ENCODE results near the gene SCAMP2. TPM values are rescaled to one million over a fixed set of nuclear protein-coding genes. Genes with fewer than 3 reads are reported as not detected.

Gene SCAMP2
- total RNA-seq, 2 experiments from 2014 or later, result 57.8 to 58.9 TPM

DNA sequence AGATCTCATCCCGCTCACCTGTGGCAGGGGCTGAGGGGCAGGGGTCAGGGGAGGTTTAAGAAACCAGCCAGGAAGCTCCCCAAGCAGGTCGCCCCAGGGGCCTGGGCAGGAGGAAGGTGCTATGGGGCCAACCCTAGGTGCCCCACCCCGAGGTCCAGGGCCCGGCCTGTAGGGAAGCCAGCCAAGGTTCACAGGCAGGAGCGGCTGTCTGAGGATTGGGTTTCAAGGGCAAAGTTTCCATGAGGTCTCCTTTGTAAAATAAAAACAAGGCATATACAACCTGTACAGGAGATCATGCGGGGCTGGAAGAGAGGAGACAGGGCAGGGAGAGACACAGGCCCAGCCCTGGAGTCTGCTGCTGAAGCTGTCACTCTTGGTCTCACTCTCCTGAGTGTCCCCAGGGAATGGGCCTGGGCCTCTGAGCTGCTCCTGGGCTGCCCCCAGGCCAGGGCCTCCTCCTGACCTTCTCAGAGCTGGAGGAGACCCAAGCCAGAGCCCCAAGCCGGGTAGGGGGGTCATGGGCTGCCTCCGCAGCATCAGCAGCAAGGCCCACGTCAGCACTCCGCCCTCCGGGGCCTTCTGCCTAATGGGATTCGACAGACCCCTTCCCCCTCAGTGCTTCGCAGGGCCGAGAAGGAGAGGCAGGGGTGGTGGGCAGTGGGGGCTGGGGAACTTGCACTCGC lies 41.2 kb downstream of the SCAMP2 start:
- Mint-ChIP-seq H3K36me3 (ENCODE audit: low read depth) (no peaks in the 10 kb centered on the region), H3K27ac (no peak overlapping the region), H3K27me3 (peaks cover 14% of the 10 kb centered on the region), H3K9me3 (no peaks in the 10 kb centered on the region), H3K4me3 (no peak overlapping the region), H3K4me1 (ENCODE audit: low read depth) (peaks cover 4% of the 10 kb centered on the region)
- no peak for DNase-seq
- intact Hi-C loops (cut with micrococcal nuclease), result no loop called here
- ChIA-PET CTCF (interaction anchor here (1.4 kb wide), 1 partner anchor 54 kb away, joined by 3 read pairs; no protein-coding TSS in a partner anchor), POLR2A (interaction anchor here (0.5 to 2.3 kb wide), 3 partner anchors 10 to 74 kb away, joined by 3 to 12 read pairs (median 3); partner anchors contain the start of gene ULK3)
- no peak for ATAC-seq
- TF ChIP-seq CTCF (IDR thresholded peaks at IDR 0.05), result no peak

GRCh38 chr15:74830868-74831267 lies 42.3 kb downstream of the SCAMP2 start:
- ChIA-PET POLR2A (interaction anchor here (2.3 kb wide), 1 partner anchor 11 kb away, joined by 12 read pairs; the partner anchor contains the start of gene ULK3), CTCF (interaction anchor here (0.8 to 2.6 kb wide), 4 partner anchors 37 to 71 kb away, joined by 3 to 16 read pairs (median 4); no protein-coding TSS in a partner anchor)
- ATAC-seq, result no peak
- H3K27ac Mint-ChIP-seq, result no peak overlapping the region
- no peaks in the 10 kb centered on the region for H3K9me3 Mint-ChIP-seq
- peaks cover 4% of the 10 kb centered on the region for H3K4me1 Mint-ChIP-seq (ENCODE audit: low read depth)
- H3K4me3 Mint-ChIP-seq, result no peak overlapping the region
- H3K27me3 Mint-ChIP-seq, result peaks cover 19% of the 10 kb centered on the region
- no peaks in the 10 kb centered on the region for H3K36me3 Mint-ChIP-seq (ENCODE audit: low read depth)
- no peak for TF ChIP-seq CTCF (IDR thresholded peaks at IDR 0.05)
- intact Hi-C loops (cut with micrococcal nuclease), result no loop called here
- no peak for DNase-seq

- POLR2A ChIA-PET, result interaction anchor here (0.8 to 2.3 kb wide), 2 partner anchors 12 to 43 kb away, joined by 3 to 12 read pairs; partner anchors contain the start of gene ULK3
Measured at GRCh38 chr15:74829991-74830390, 43.2 kb downstream of the SCAMP2 start.

GRCh38 chr15:74829486-74829885 lies 43.7 kb downstream of the SCAMP2 start:
- no peak for TF ChIP-seq CTCF (IDR thresholded peaks at IDR 0.05)
- Mint-ChIP-seq H3K4me3 (no peak overlapping the region), H3K27ac (no peak overlapping the region), H3K27me3 (peaks cover 23% of the 10 kb centered on the region), H3K9me3 (no peaks in the 10 kb centered on the region), H3K36me3 (ENCODE audit: low read depth) (no peaks in the 10 kb centered on the region), H3K4me1 (ENCODE audit: low read depth) (peaks cover 4% of the 10 kb centered on the region)
- ATAC-seq, result peak; percentile 66
- POLR2A ChIA-PET, result interaction anchor here (0.7 to 1.4 kb wide), 3 partner anchors 20 to 74 kb away, joined by 3 to 6 read pairs (median 4); no protein-coding TSS in a partner anchor
- CTCF ChIA-PET, result interaction anchor here (1.0 to 2.6 kb wide), 4 partner anchors 8 to 194 kb away, joined by 3 to 16 read pairs (median 4); no protein-coding TSS in a partner anchor
- intact Hi-C loops (cut with micrococcal nuclease), result no loop called here
- no peak for DNase-seq

More at GRCh38 chr15:74829991-74830390, 43.2 kb downstream of the SCAMP2 start:
- CTCF ChIA-PET, result interaction anchor here (1.4 to 2.6 kb wide), 2 partner anchors 58 to 72 kb away, joined by 4 to 16 read pairs; no protein-coding TSS in a partner anchor
- intact Hi-C loops (cut with micrococcal nuclease), result no loop called here
- no peaks in the 10 kb centered on the region for H3K36me3 Mint-ChIP-seq (ENCODE audit: low read depth)
- H3K9me3 Mint-ChIP-seq, result no peaks in the 10 kb centered on the region
- ATAC-seq (no peak), DNase-seq (no peak)
- peaks cover 4% of the 10 kb centered on the region for H3K4me1 Mint-ChIP-seq (ENCODE audit: low read depth)
- TF ChIP-seq CTCF (IDR thresholded peaks at IDR 0.05), result no peak
- peaks cover 23% of the 10 kb centered on the region for H3K27me3 Mint-ChIP-seq
- no peak overlapping the region for H3K4me3 Mint-ChIP-seq
- H3K27ac Mint-ChIP-seq, result no peak overlapping the region

DNA sequence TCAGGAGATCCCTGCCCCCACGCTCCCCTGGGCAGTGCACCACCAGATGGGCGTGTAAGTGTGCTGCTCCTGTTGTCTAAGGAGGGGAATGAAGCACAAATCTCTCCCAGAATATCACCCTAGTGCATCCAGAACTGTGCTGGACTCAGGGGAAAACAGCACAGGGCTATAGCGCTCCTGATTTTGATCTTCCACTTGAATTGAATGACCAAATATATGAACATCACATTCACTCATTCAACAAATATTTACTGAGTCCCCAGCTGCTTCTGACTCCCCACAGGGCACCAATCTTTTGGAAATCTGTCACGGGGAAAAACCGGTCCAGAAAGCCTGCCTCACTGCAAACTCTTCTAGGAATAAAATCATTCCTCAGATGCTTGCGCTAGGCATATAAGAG lies 44.3 kb downstream of the SCAMP2 start:
- ATAC-seq (no peak), DNase-seq (no peak)
- peaks cover 4% of the 10 kb centered on the region for H3K4me1 Mint-ChIP-seq (ENCODE audit: low read depth)
- no peaks in the 10 kb centered on the region for H3K36me3 Mint-ChIP-seq (ENCODE audit: low read depth)
- H3K27me3 Mint-ChIP-seq, result peaks cover 23% of the 10 kb centered on the region
- POLR2A ChIA-PET, result interaction anchor here (1.4 kb wide), 1 partner anchor 19 kb away, joined by 4 read pairs; no protein-coding TSS in a partner anchor
- no peak overlapping the region for H3K27ac Mint-ChIP-seq
- CTCF ChIA-PET, result interaction anchor here (1.0 to 2.6 kb wide), 4 partner anchors 9 to 194 kb away, joined by 3 to 16 read pairs (median 4); no protein-coding TSS in a partner anchor
- no peaks in the 10 kb centered on the region for H3K9me3 Mint-ChIP-seq
- no peak for TF ChIP-seq CTCF (IDR thresholded peaks at IDR 0.05)
- no peak overlapping the region for H3K4me3 Mint-ChIP-seq
- intact Hi-C loops (cut with micrococcal nuclease), result no loop called here
